PC-3 (cell line): ENCODE data around the gene COL15A1. TPM values are rescaled to one million over a fixed set of nuclear protein-coding genes. Genes with fewer than 3 reads are reported as not detected.

Experiments used
- ATAC-seq: fragments of 200-7000 bp; cut with Tn5 transposase; 2 replicates; pipeline ENCODE4 v1.9.1; 2020; ENCODE audit warnings: mild to moderate bottlenecking, moderate library complexity
- BruUV-seq: library from RNA; stranded (reverse); fragments of 400-500 nt; replicated peaks from 2 replicates; lab custom pipeline; 2021; lab: Mats Ljungman, UMichigan
- CTCF ChIA-PET: fragments of 300-600 bp; sonication (Branson Sonifier 250); formaldehyde crosslinking; loops from one replicate; lab custom pipeline; 2022; ENCODE audit warnings: antibody characterized with exemption; lab: Charles Lee
- POLR2A ChIA-PET: fragments of 300-600 bp; sonication (Branson Sonifier 250); formaldehyde crosslinking; loops from one replicate; lab custom pipeline; 2022; ENCODE audit warnings: antibody characterized with exemption; ENCODE audit not compliant: unreplicated experiment; lab: Charles Lee
- DNase-seq: peaks from one replicate; pipeline ENCODE4 v3.0.0-alpha.2; 2015
- H2AFZ ChIP-seq: fragments of 300-600 bp; sonication (generic); 2 replicates; pipeline ENCODE4 v1.6.0; 2016; ENCODE audit warnings: antibody characterized with exemption, low read length
- H3F3A ChIP-seq: fragments of 300-600 bp; sonication (generic); one replicate; pipeline ENCODE4 v1.6.0; 2017; ENCODE audit warnings: antibody characterized with exemption, low read length, control low read depth, mild to moderate bottlenecking; ENCODE audit not compliant: unreplicated experiment
- H3K27ac ChIP-seq: fragments of 300-600 bp; sonication (generic); 2 replicates; pipeline ENCODE4 v1.5.1; 2016; ENCODE audit warnings: mild to moderate bottlenecking, low read length
- H3K27me3 ChIP-seq: fragments of 300-600 bp; sonication (generic); 2 replicates; pipeline ENCODE4 v1.6.1; 2016; ENCODE audit warnings: low read length, mixed read lengths
- H3K36me3 ChIP-seq: fragments of 300-600 bp; sonication (generic); 2 replicates; pipeline ENCODE4 v1.6.1; 2016; ENCODE audit warnings: low read depth, mixed run types, low read length, mixed read lengths
- H3K4me1 ChIP-seq: fragments of 300-600 bp; sonication (generic); 2 replicates; pipeline ENCODE4 v1.5.1; 2016; ENCODE audit warnings: low read length; ENCODE audit not compliant: insufficient read depth
- H3K4me2 ChIP-seq: fragments of 300-600 bp; sonication (generic); 2 replicates; pipeline ENCODE4 v1.6.0; 2016; ENCODE audit warnings: low read length
- H3K4me3 ChIP-seq: fragments of 300-600 bp; sonication (generic); 2 replicates; pipeline ENCODE4 v1.5.1; 2016; ENCODE audit warnings: mild to moderate bottlenecking, low read length, mixed read lengths
- H3K79me2 ChIP-seq: fragments of 300-600 bp; sonication (generic); 2 replicates; pipeline ENCODE4 v1.6.1; 2017; ENCODE audit warnings: low read length, mixed read lengths
- H3K9ac ChIP-seq: fragments of 300-600 bp; sonication (generic); 2 replicates; pipeline ENCODE4 v1.6.0; 2016; ENCODE audit warnings: mild to moderate bottlenecking, low read length
- H3K9me2 ChIP-seq: fragments of 300-600 bp; sonication (generic); replicated peaks from 2 replicates; pipeline ENCODE4 v1.6.1; 2016; ENCODE audit warnings: mixed run types, low read length, mixed read lengths
- H3K9me3 ChIP-seq: fragments of 300-600 bp; sonication (generic); 2 replicates; pipeline ENCODE4 v1.6.1; 2016; ENCODE audit warnings: low read length, mixed read lengths
- H4K20me1 ChIP-seq: fragments of 300-600 bp; sonication (generic); 2 replicates; pipeline ENCODE4 v1.6.1; 2016; ENCODE audit warnings: low read length, mixed read lengths
- EZH2 ChIP-seq: fragments of 300-600 bp; sonication (generic); IDR thresholded peaks from one replicate; pipeline ENCODE4 v1.6.1; 2017; ENCODE audit warnings: antibody characterized with exemption, mild to moderate bottlenecking, low read length; ENCODE audit not compliant: unreplicated experiment
- EZH2phosphoT487 ChIP-seq: fragments of 300-600 bp; sonication (generic); IDR thresholded peaks from 2 replicates; pipeline ENCODE4 v1.6.1; 2018; ENCODE audit warnings: mild to moderate bottlenecking, antibody characterized with exemption, low read length, borderline replicate concordance
- intact Hi-C: fragments of 100-400 bp; cut with micrococcal nuclease; formaldehyde crosslinking; loops from 2 replicates; pipeline ENCODE4 v1.9.0; 2023
- total RNA-seq: library from RNA; depleted of rRNA; stranded (reverse); fragments of >200 nt; gene quantifications from 2 replicates; pipeline ENCODE4 v1.2.3, GENCODE V29; 2014
- TF ChIP-seq, protein P1 (sequence below): fragments of 300-600 bp; sonication (generic); conservative IDR thresholded peaks from 2 replicates; pipeline ENCODE4 v1.5.1; 2017; ENCODE audit warnings: antibody characterized with exemption, low read depth, mild to moderate bottlenecking, low read length

The COL15A1 gene
- total RNA-seq, 1 experiment from 2014 or later: 0.04 TPM

GRCh38 chr9:98915599-98915998 is 28.1 kb upstream of the COL15A1 start:
- Histone ChIP-seq H3K9me3 (no peaks in the 10 kb centered on the region), H3K27ac (no peak overlapping the region), H4K20me1 (no peaks in the 10 kb centered on the region), H3K4me3 (no peak overlapping the region), H3K9me2 (no peaks in the 10 kb centered on the region), H3K4me2 (no peak overlapping the region), H3K9ac (no peak overlapping the region), H3K36me3 (no peaks in the 10 kb centered on the region), H3F3A (no peaks in the 10 kb centered on the region), H3K79me2 (no peaks in the 10 kb centered on the region), H3K4me1 (no peaks in the 10 kb centered on the region), H3K27me3 (no peaks in the 10 kb centered on the region), H2AFZ (no peak overlapping the region)
- ATAC-seq (no peak), DNase-seq (no peak)
- intact Hi-C loops: no loop called here
- BruUV-seq: no TSS peak
- TF ChIP-seq EZH2: no peak
- TF ChIP-seq EZH2phosphoT487: no peak
- TF ChIP-seq, protein P1, sequence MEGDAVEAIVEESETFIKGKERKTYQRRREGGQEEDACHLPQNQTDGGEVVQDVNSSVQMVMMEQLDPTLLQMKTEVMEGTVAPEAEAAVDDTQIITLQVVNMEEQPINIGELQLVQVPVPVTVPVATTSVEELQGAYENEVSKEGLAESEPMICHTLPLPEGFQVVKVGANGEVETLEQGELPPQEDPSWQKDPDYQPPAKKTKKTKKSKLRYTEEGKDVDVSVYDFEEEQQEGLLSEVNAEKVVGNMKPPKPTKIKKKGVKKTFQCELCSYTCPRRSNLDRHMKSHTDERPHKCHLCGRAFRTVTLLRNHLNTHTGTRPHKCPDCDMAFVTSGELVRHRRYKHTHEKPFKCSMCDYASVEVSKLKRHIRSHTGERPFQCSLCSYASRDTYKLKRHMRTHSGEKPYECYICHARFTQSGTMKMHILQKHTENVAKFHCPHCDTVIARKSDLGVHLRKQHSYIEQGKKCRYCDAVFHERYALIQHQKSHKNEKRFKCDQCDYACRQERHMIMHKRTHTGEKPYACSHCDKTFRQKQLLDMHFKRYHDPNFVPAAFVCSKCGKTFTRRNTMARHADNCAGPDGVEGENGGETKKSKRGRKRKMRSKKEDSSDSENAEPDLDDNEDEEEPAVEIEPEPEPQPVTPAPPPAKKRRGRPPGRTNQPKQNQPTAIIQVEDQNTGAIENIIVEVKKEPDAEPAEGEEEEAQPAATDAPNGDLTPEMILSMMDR: no peak
- ChIA-PET CTCF (no interaction called here), POLR2A (no interaction called here)

- ChIA-PET CTCF (no interaction called here), POLR2A (no interaction called here)
- Histone ChIP-seq H3K9me2 (no peaks in the 10 kb centered on the region), H3F3A (no peaks in the 10 kb centered on the region), H3K9me3 (no peaks in the 10 kb centered on the region), H4K20me1 (no peaks in the 10 kb centered on the region), H3K4me1 (no peaks in the 10 kb centered on the region), H2AFZ (no peak overlapping the region), H3K4me2 (no peak overlapping the region), H3K9ac (no peak overlapping the region), H3K27ac (no peak overlapping the region), H3K36me3 (no peaks in the 10 kb centered on the region), H3K79me2 (no peaks in the 10 kb centered on the region), H3K27me3 (no peaks in the 10 kb centered on the region), H3K4me3 (no peak overlapping the region)
- no peak for ATAC-seq
- intact Hi-C loops: no loop called here
- BruUV-seq: no TSS peak
- TF ChIP-seq, protein P1: no peak
- no peak for DNase-seq
Measured at GRCh38 chr9:98916660-98917059, 27.0 kb upstream of the COL15A1 start.

GRCh38 chr9:98917746-98918487 is 25.8 kb upstream of the COL15A1 start:
- no peak for TF ChIP-seq EZH2
- TF ChIP-seq, protein P1: no peak
- TF ChIP-seq EZH2phosphoT487: no peak
- ATAC-seq (no peak), DNase-seq (no peak)
- H3K9me3 ChIP-seq: no peaks in the 10 kb centered on the region
- no peaks in the 10 kb centered on the region for H3K36me3 ChIP-seq
- no peaks in the 10 kb centered on the region for H3K9me2 ChIP-seq
- H4K20me1 ChIP-seq: no peaks in the 10 kb centered on the region
- H3K4me3 ChIP-seq: no peak overlapping the region
- no peak overlapping the region for H2AFZ ChIP-seq
- no peaks in the 10 kb centered on the region for H3K4me1 ChIP-seq
- no peaks in the 10 kb centered on the region for H3K79me2 ChIP-seq
- H3F3A ChIP-seq: no peaks in the 10 kb centered on the region
- no peak overlapping the region for H3K9ac ChIP-seq
- intact Hi-C loops: no loop called here
- H3K4me2 ChIP-seq: no peak overlapping the region
- ChIA-PET POLR2A (no interaction called here), CTCF (no interaction called here)
- BruUV-seq: no TSS peak
- no peaks in the 10 kb centered on the region for H3K27me3 ChIP-seq
- H3K27ac ChIP-seq: no peak overlapping the region
